ENCODE data around the gene SMAP1. TPM values are rescaled to one million over a fixed set of nuclear protein-coding genes. Genes with fewer than 3 reads are reported as not detected.

SMAP1 gene
- polyA plus RNA-seq, 3 donors, result 12.6 to 22.1 (median 20.3) TPM

GRCh38 chr6:70901324-70901723 lies 233.6 kb downstream of the SMAP1 start:
- H3K9me3 ChIP-seq (replicated peaks in 1 of 2; ENCODE audit: control insufficient read depth in 1 of 2, insufficient read depth in 1 of 2, low read length in 2 of 2), result no peaks in the 10 kb centered on the region
- no CpG with 5 or more reads among the region's 3 CpGs for WGBS (ENCODE audit: insufficient coverage)
- Mint-ChIP-seq H3K27me3 (ENCODE audit: low read depth in 3 of 3) (peaks cover 0 to 3% (median 2%) of the 10 kb centered on the region in 3 donors), H3K4me1 (no peaks in the 10 kb centered on the region), H3K9me3 (peaks cover 0 to 4% (median 0%) of the 10 kb centered on the region in 7 donors), H3K4me3 (no peak overlapping the region), H3K36me3 (no peaks in the 10 kb centered on the region), H3K27ac (no peak overlapping the region)
- no peaks in the 10 kb centered on the region for H3K36me3 ChIP-seq (replicated peaks in 1 of 2; ENCODE audit: control insufficient read depth in 1 of 2, insufficient read depth in 2 of 2, low read length in 2 of 2)
- H3K4me3 ChIP-seq (replicated peaks in 1 of 3; ENCODE audit: low read depth in 2 of 3, low read length in 3 of 3), result no peak overlapping the region
- no peak for DNase-seq
- H3K27ac ChIP-seq (ENCODE audit: low read depth in 1 of 2, low read length in 2 of 2), result no peak overlapping the region
- intact Hi-C loops (cut with micrococcal nuclease), result no loop called here
- no peaks in the 10 kb centered on the region for H3K4me1 ChIP-seq (ENCODE audit: control insufficient read depth in 1 of 2, insufficient read depth in 2 of 2, low read length in 2 of 2)
- no peaks in the 10 kb centered on the region for H3K27me3 ChIP-seq (ENCODE audit: control insufficient read depth in 2 of 2, insufficient read depth in 2 of 2, low read length in 2 of 2)
- no peaks in the 10 kb centered on the region for H4K20me1 ChIP-seq (ENCODE audit: insufficient read depth, low read length)
- H3K4me2 ChIP-seq (replicated peaks; ENCODE audit: extremely low read depth, low read length, poor library complexity, severe bottlenecking), result no peak overlapping the region
- H3K79me2 ChIP-seq (ENCODE audit: insufficient read depth, low read length), result no peaks in the 10 kb centered on the region
- TF ChIP-seq, protein P1, sequence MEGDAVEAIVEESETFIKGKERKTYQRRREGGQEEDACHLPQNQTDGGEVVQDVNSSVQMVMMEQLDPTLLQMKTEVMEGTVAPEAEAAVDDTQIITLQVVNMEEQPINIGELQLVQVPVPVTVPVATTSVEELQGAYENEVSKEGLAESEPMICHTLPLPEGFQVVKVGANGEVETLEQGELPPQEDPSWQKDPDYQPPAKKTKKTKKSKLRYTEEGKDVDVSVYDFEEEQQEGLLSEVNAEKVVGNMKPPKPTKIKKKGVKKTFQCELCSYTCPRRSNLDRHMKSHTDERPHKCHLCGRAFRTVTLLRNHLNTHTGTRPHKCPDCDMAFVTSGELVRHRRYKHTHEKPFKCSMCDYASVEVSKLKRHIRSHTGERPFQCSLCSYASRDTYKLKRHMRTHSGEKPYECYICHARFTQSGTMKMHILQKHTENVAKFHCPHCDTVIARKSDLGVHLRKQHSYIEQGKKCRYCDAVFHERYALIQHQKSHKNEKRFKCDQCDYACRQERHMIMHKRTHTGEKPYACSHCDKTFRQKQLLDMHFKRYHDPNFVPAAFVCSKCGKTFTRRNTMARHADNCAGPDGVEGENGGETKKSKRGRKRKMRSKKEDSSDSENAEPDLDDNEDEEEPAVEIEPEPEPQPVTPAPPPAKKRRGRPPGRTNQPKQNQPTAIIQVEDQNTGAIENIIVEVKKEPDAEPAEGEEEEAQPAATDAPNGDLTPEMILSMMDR (IDR thresholded peaks at IDR 0.05), result peak; percentile 2
- no peak overlapping the region for H3K9ac ChIP-seq (ENCODE audit: insufficient read depth, low read length, poor library complexity, severe bottlenecking)
- no peak overlapping the region for H2AFZ ChIP-seq (ENCODE audit: insufficient read depth, low read depth, low read length, poor library complexity, severe bottlenecking)

- no peak overlapping the region for H3K4me2 ChIP-seq (replicated peaks; ENCODE audit: extremely low read depth, low read length, poor library complexity, severe bottlenecking)
- TF ChIP-seq, protein P1 (IDR thresholded peaks at IDR 0.05), result no peak
- H3K27me3 Mint-ChIP-seq (ENCODE audit: low read depth in 3 of 3), result peaks cover 1 to 6% (median 5%) of the 10 kb centered on the region in 3 donors
These were observed 236.2 kb downstream of the SMAP1 start for GRCh38 chr6:70903665-70904452.

More at GRCh38 chr6:70903665-70904452, 236.2 kb downstream of the SMAP1 start:
- Histone ChIP-seq H3K9me3 (replicated peaks in 1 of 2; ENCODE audit: control insufficient read depth in 1 of 2, insufficient read depth in 1 of 2, low read length in 2 of 2) (no peaks in the 10 kb centered on the region), H3K36me3 (replicated peaks in 1 of 2; ENCODE audit: control insufficient read depth in 1 of 2, insufficient read depth in 2 of 2, low read length in 2 of 2) (no peaks in the 10 kb centered on the region), H3K4me1 (ENCODE audit: control insufficient read depth in 1 of 2, insufficient read depth in 2 of 2, low read length in 2 of 2) (no peaks in the 10 kb centered on the region), H3K27ac (ENCODE audit: low read depth in 1 of 2, low read length in 2 of 2) (no peak overlapping the region), H3K27me3 (ENCODE audit: control insufficient read depth in 2 of 2, insufficient read depth in 2 of 2, low read length in 2 of 2) (no peaks in the 10 kb centered on the region), H3K4me3 (replicated peaks in 1 of 3; ENCODE audit: low read depth in 2 of 3, low read length in 3 of 3) (no peak overlapping the region), H3K9ac (ENCODE audit: insufficient read depth, low read length, poor library complexity, severe bottlenecking) (no peak overlapping the region), H3K79me2 (ENCODE audit: insufficient read depth, low read length) (no peaks in the 10 kb centered on the region), H4K20me1 (ENCODE audit: insufficient read depth, low read length) (no peaks in the 10 kb centered on the region), H2AFZ (ENCODE audit: insufficient read depth, low read depth, low read length, poor library complexity, severe bottlenecking) (no peak overlapping the region)
- WGBS (ENCODE audit: insufficient coverage), result no CpG with 5 or more reads among the region's 2 CpGs
- intact Hi-C loops (cut with micrococcal nuclease), result no loop called here
- Mint-ChIP-seq H3K4me3 (no peak overlapping the region), H3K4me1 (no peaks in the 10 kb centered on the region), H3K36me3 (no peaks in the 10 kb centered on the region), H3K27ac (no peak overlapping the region), H3K9me3 (peaks cover 0 to 1% (median 0%) of the 10 kb centered on the region in 7 donors)
- no peak for DNase-seq
